Choroid plexus epithelial cell (primary cell): Measurements from ENCODE around the gene TXNDC9.
A peak's percentile ranks its signal among the peaks of the same experiment; 100 is the strongest.
"Not testable (repeated sequence)": the region's sequence is repeated elsewhere in the genome, so short reads cannot be mapped to it uniquely, and the experiment has no call there.

Experiments
- DNase-seq: peaks from one replicate; pipeline ENCODE4 v3.0.0-alpha.2; 2010; ENCODE audit warnings: low read depth
- H3K4me3 ChIP-seq: 2 replicates; pipeline ENCODE4 v1.5.1; 2011; ENCODE audit warnings: low read depth, mild to moderate bottlenecking, control low read depth, low read length, moderate library complexity
- CTCF ChIP-seq: conservative IDR thresholded peaks from 2 replicates; pipeline ENCODE4 v1.5.1; 2011; ENCODE audit warnings: low read depth, mild to moderate bottlenecking, control low read depth, inconsistent platforms, low read length, moderate library complexity

The TXNDC9 gene

GRCh38 chr2:99325384-99325783 is 10.7 kb downstream of the TXNDC9 start:
- H3K4me3 ChIP-seq: no peak overlapping the region
- no peak for DNase-seq
- TF ChIP-seq CTCF: no peak

- DNase-seq, H3K4me3 ChIP-seq: not testable (repeated sequence)
These were observed 18.3 kb downstream of the TXNDC9 start for GRCh38 chr2:99317873-99318200.

- no peak for DNase-seq
- H3K4me3 ChIP-seq: no peak overlapping the region
- no peak for TF ChIP-seq CTCF
These were observed 18.8 kb downstream of the TXNDC9 start for GRCh38 chr2:99317161-99317872.

- not testable (repeated sequence) for H3K4me3 ChIP-seq, DNase-seq
These were observed 35.0 kb downstream of the TXNDC9 start, which contains the start of gene LYG1 for GRCh38 chr2:99301097-99301496. TSS of gene LYG1 (minus strand) at chr2:99301197. CDS start at chr2:99295670, 5,527 bp downstream.

GRCh38 chr2:99299580-99299979 is 36.6 kb downstream of the TXNDC9 start:
- no peak overlapping the region for H3K4me3 ChIP-seq
- DNase-seq: no peak
- no peak for TF ChIP-seq CTCF

GRCh38 chr2:99297994-99298393 is 38.1 kb downstream of the TXNDC9 start:
- H3K4me3 ChIP-seq: no peak overlapping the region
- no peak for TF ChIP-seq CTCF
- DNase-seq: peak; percentile 31

GRCh38 chr2:99285526-99285925 is 50.6 kb downstream of the TXNDC9 start:
- no peak overlapping the region for H3K4me3 ChIP-seq
- no peak for DNase-seq
- TF ChIP-seq CTCF: no peak

- no peak for TF ChIP-seq CTCF
- DNase-seq: peak; percentile 13
These were observed 56.0 kb downstream of the TXNDC9 start for GRCh38 chr2:99279969-99280695.

More at GRCh38 chr2:99279969-99280695, 56.0 kb downstream of the TXNDC9 start:
- H3K4me3 ChIP-seq: no peak overlapping the region
